Measurements from ENCODE around the gene SMTNL2. TPM values are rescaled to one million over a fixed set of nuclear protein-coding genes. Genes with fewer than 3 reads are reported as not detected.

SMTNL2 gene
- total RNA-seq, 3 donors from 2014 or later: 0.16 to 1.8 (median 0.98) TPM

DNA sequence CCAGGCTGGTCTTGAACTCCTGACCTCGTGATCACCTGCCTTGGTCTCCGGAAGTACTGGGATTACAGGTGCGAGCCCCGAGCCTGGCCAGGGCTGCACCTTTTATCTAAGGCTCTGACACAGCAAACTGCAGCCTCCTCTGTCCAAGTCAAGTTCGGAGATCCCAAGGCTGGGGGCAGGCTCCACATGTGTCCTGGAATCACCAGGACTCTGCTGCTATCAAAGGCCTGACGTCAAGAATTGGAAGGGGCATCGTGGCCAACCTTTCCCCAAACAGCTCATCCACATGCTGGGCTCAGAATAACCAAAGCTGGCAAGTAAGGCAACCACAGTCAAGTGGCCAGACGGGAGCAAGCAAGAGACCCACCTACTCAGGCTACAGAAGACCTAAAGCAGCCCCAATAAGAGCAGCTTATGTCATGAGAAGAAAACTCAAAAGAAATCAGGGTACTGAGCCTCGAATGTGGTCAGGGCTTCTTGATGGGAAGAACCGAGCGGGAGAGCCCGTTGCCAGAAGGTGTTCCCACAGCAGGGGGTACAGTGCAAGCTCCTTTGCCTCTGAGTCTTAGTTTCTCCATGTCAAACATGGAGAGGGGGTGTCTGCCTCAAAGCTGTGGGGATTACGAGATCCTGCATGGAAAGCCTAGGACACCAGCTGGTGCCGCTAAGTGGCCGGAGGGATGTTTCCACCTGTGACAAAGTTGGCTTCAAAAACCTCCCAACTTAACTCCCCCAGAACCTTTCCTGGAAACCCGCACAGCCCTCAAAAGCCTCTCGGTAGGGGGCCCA is 37.0 kb upstream of the SMTNL2 start:
- intact Hi-C loops (cut with DNase I; ENCODE audit: low total_unique reads): loop anchor here (1.0 kb wide), 1 partner anchor 37 kb away; no protein-coding TSS in a partner anchor
- H3K9me3 ChIP-seq: no peaks in the 10 kb centered on the region
- no peak overlapping the region for H3K27ac ChIP-seq
- TF ChIP-seq POLR2A (IDR thresholded peaks at IDR 0.05) (no peak), POLR2AphosphoS5 (IDR thresholded peaks at IDR 0.05) (no peak)
- TF ChIP-seq, protein P1, sequence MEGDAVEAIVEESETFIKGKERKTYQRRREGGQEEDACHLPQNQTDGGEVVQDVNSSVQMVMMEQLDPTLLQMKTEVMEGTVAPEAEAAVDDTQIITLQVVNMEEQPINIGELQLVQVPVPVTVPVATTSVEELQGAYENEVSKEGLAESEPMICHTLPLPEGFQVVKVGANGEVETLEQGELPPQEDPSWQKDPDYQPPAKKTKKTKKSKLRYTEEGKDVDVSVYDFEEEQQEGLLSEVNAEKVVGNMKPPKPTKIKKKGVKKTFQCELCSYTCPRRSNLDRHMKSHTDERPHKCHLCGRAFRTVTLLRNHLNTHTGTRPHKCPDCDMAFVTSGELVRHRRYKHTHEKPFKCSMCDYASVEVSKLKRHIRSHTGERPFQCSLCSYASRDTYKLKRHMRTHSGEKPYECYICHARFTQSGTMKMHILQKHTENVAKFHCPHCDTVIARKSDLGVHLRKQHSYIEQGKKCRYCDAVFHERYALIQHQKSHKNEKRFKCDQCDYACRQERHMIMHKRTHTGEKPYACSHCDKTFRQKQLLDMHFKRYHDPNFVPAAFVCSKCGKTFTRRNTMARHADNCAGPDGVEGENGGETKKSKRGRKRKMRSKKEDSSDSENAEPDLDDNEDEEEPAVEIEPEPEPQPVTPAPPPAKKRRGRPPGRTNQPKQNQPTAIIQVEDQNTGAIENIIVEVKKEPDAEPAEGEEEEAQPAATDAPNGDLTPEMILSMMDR (IDR thresholded peaks at IDR 0.05): no peak
- no peak for DNase-seq (ENCODE audit: low spot score in 2 of 2)
- H3K27me3 ChIP-seq: no peaks in the 10 kb centered on the region
- peaks cover 8% of the 10 kb centered on the region for H3K36me3 ChIP-seq
- no peak overlapping the region for H3K4me3 ChIP-seq
- H3K4me1 ChIP-seq: peaks cover 3 to 7% of the 10 kb centered on the region in 2 donors

DNA sequence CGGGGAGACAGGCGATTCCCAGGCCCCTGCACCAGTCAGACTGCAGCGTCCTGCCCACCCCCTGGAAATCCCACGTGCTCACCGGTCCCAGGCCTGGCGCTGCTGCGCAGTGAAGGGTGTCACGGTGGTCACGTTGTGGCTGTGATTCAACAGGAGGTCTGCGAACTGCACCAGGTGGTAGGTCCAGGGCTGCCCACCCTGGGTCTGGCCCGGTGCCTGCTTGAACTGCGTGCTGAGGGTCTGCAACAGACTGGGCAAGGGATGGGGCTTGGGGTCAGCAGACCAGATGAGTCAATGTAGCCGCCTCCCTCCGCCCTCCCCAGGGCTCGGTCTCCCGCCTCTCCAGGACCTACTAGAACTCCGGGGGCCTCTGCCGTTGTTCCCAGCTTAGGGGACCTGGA is 36.3 kb upstream of the SMTNL2 start:
- intact Hi-C loops (cut with DNase I; ENCODE audit: low total_unique reads): no loop called here
- Histone ChIP-seq H3K27ac (no peak overlapping the region), H3K4me1 (peaks cover 0 to 7% of the 10 kb centered on the region in 2 donors), H3K4me3 (no peak overlapping the region), H3K27me3 (no peaks in the 10 kb centered on the region), H3K9me3 (no peaks in the 10 kb centered on the region), H3K36me3 (peaks cover 8% of the 10 kb centered on the region)
- DNase-seq (ENCODE audit: low spot score in 2 of 2): no peak
- TF ChIP-seq POLR2A (IDR thresholded peaks at IDR 0.05): no peak
- TF ChIP-seq, protein P1 (IDR thresholded peaks at IDR 0.05): no peak

DNA sequence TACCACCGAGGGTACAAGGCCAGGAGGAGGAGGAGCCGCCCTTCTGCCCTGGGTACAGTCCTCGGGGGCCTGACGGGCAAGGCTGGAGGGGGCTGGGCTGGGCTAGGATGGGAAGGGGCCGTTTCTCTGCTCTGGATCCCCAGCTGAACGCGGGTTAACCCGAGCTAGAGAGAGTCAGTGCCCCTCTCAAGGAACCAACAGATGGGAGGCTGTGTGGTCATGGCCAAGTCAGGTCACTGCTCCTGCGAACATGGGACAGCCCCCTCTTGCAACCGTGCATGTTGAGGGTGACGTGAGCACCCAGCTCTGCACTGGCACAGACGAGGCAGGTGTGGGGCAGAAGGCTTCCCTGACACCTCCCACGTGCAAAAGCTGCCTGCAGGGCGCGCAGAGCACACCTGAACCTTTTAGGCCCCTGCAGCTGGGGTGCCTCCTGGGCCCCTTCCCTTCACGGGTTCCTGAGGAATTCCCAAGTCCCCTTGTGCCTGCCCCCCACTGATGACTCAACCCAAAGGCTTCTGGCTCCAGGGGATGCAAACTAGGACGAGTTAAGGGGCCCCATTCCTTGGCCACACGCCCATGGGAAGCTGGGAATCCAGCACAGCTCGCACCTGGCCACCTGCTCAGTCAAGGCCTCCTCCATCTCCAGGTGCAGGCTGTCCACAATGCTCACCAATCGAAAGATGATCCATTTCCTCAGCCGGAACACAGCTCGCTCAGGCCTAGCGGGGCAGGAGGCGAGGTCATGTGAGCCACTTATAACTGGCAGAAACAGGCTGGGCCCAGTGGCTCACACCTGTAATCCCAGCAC is 35.4 kb upstream of the SMTNL2 start:
- TF ChIP-seq, protein P1 (IDR thresholded peaks at IDR 0.05): no peak
- TF ChIP-seq POLR2AphosphoS5 (IDR thresholded peaks at IDR 0.05): no peak
- no peak for TF ChIP-seq POLR2A (IDR thresholded peaks at IDR 0.05)
- intact Hi-C loops (cut with DNase I; ENCODE audit: low total_unique reads): no loop called here
- Histone ChIP-seq H3K4me1 (peaks cover 0 to 8% of the 10 kb centered on the region in 2 donors), H3K27me3 (no peaks in the 10 kb centered on the region), H3K4me3 (no peak overlapping the region), H3K27ac (no peak overlapping the region), H3K36me3 (peaks cover 8% of the 10 kb centered on the region), H3K9me3 (no peaks in the 10 kb centered on the region)
- DNase-seq (ENCODE audit: low spot score in 2 of 2): no peak

DNA sequence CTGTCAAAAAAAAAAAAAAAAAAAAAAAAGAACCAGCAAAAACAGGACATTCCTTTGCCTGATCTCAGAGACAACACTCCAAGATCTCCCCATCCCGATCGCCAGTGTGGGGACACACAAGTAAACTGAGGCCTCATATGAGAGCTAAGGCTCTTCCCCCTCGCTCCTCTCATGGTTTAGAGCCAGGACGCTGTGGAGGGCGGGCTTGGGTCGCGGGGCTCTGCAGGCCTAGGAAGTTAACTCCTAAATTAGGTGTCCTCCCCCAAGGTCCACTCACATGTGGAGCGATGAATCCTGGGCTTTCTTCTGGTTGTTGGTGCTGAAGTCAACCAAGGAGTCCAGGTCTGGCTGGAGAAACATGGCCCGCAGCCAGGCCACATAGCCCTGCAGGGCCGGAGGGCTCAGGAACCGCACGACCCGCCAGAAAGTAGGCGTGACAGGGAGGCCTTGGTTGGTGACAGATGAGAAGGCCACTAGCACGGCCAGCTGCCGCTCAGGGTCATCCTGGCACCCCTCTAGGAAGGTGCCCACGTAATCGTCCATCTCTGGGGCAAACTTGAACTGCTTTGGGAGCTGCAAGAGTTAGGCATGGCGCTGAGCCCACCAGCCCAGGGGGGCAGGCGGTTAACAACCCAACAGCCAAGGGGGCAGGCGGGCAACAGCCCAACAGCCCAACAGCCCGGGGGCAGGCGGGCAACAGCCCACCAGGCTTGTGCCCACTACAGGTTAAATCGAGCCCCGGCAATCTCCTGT is 34.4 kb upstream of the SMTNL2 start:
- peaks cover 8% of the 10 kb centered on the region for H3K36me3 ChIP-seq
- TF ChIP-seq, protein P1 (IDR thresholded peaks at IDR 0.05): no peak
- TF ChIP-seq POLR2A (IDR thresholded peaks at IDR 0.05): no peak
- TF ChIP-seq POLR2AphosphoS5 (IDR thresholded peaks at IDR 0.05): no peak
- H3K27me3 ChIP-seq: no peaks in the 10 kb centered on the region
- peak overlapping the region in 1 of 3 donors; percentile 19 for H3K4me3 ChIP-seq
- no peaks in the 10 kb centered on the region for H3K9me3 ChIP-seq
- peaks cover 0 to 18% of the 10 kb centered on the region in 2 donors for H3K4me1 ChIP-seq
- no peak for DNase-seq (ENCODE audit: low spot score in 2 of 2)
- H3K27ac ChIP-seq: peak overlapping the region; percentile 52 to 56
- intact Hi-C loops (cut with DNase I; ENCODE audit: low total_unique reads): no loop called here
